ENCODE measurements around the gene MANF. TPM values are rescaled to one million over a fixed set of nuclear protein-coding genes. Genes with fewer than 3 reads are reported as not detected.

The MANF gene
- total and polyA plus RNA-seq, 2 of the 13 experiments (the other 11 are each of a cell fraction or from before 2014, with no cell fraction given): 55.4 to 269 TPM

GRCh38 chr3:51371943-51372557, 13.0 kb upstream of the MANF start:
- Histone ChIP-seq H3K4me3 (replicated peaks in 1 of 3; ENCODE audit: insufficient read depth in 1 of 3, low read depth in 2 of 3, low read length in 3 of 3) (no peak overlapping the region), H3K27me3 (ENCODE audit: control insufficient read depth in 1 of 2, insufficient read depth in 2 of 2, low read length in 2 of 2) (peaks cover 7 to 39% of the 10 kb centered on the region in 2 experiments; a peak in 4 of 5 replicates), H4K20me1 (ENCODE audit: insufficient read depth, low read length) (no peaks in the 10 kb centered on the region), H3K27ac (ENCODE audit: extremely low read length, insufficient read depth, low read length) (no peak overlapping the region), H3K9ac (ENCODE audit: insufficient read depth, low read depth, low read length) (no peak overlapping the region), H3K79me2 (ENCODE audit: insufficient read depth, low read length) (no peaks in the 10 kb centered on the region), H3K9me3 (ENCODE audit: low read length) (no peaks in the 10 kb centered on the region), H3K4me1 (ENCODE audit: insufficient read depth, low read length) (no peaks in the 10 kb centered on the region), H2AFZ (ENCODE audit: low read length) (no peak overlapping the region), H3K36me3 (replicated peaks in 1 of 2; ENCODE audit: control insufficient read depth in 1 of 2, insufficient read depth in 2 of 2, low read length in 2 of 2) (no peaks in the 10 kb centered on the region), H3K4me2 (ENCODE audit: low read depth, low read length) (no peak overlapping the region)
- in situ Hi-C loops (cut with HindIII; ENCODE audit: extremely low pct_ligation_motif_present, low pct_unique_long_range_greater_than_20kb): loop anchor here (5.0 to 10.0 kb wide), 3 partner anchors 267 to 755 kb away; partner anchors contain the start of gene MAPKAPK3
- BruUV-seq (replicated peaks): no TSS peak
- ATAC-seq (peak; percentile 77), FAIRE-seq (peak; percentile 84), DNase-seq (ENCODE audit: low spot score) (peak; percentile 55)
- intact Hi-C loops (cut with micrococcal nuclease; ENCODE audit: unreplicated experiment): loop anchor here (1.0 to 2.0 kb wide), 2 partner anchors 401 to 756 kb away; no protein-coding TSS in a partner anchor
- TF ChIP-seq BRD4 (CRISPR knock-in tag; IDR thresholded peaks at IDR 0.05) (no peak), ZNF101 (CRISPR knock-in tag; IDR thresholded peaks at IDR 0.05; ENCODE audit: borderline replicate concordance, low read depth) (peak; percentile 95; the same call in 1 of the 2 replicates), SALL2 (CRISPR knock-in tag; IDR thresholded peaks at IDR 0.05) (no peak), STAG1 (CRISPR knock-in tag; IDR thresholded peaks at IDR 0.05) (peak; percentile 87), HHEX (CRISPR knock-in tag; IDR thresholded peaks at IDR 0.05) (no peak), FOXA3 (CRISPR knock-in tag; IDR thresholded peaks at IDR 0.05) (no peak), MIXL1 (CRISPR knock-in tag; IDR thresholded peaks at IDR 0.05) (0 out of 2 replicates have a peak, but pooled peaks have one; percentile 37), RAD21 (CRISPR knock-in tag; IDR thresholded peaks at IDR 0.05) (peak; percentile 78), ZNF614 (CRISPR knock-in tag; IDR thresholded peaks at IDR 0.05; ENCODE audit: borderline replicate concordance) (0 out of 2 replicates have a peak, but pooled peaks have one; percentile 26), FOXJ3 (CRISPR knock-in tag; IDR thresholded peaks at IDR 0.05; ENCODE audit: borderline replicate concordance) (no peak), SMC3 (IDR thresholded peaks at IDR 0.05; ENCODE audit: low read length) (peak; percentile 78), ZFP41 (CRISPR knock-in tag; IDR thresholded peaks at IDR 0.05; ENCODE audit: borderline replicate concordance) (no peak), CTCF (CRISPR knock-in tag; IDR thresholded peaks at IDR 0.05) (peak; percentile 79)
- POLR2A ChIA-PET: no interaction called here
- CTCF ChIA-PET (ENCODE audit: low intra/inter-chr PET ratio, low total read pairs): interaction anchor here (0.6 to 2.3 kb wide), 4 partner anchors 272 to 756 kb away, joined by 3 to 25 read pairs (median 17); partner anchors contain the start of gene MAPKAPK3
- WGBS (ENCODE audit: low lambda C conversion rate): 9% methylated on average over 3 of the region's 4 CpGs

Measured in HepG2 (cell line).